T-helper 2 cell treated with Interferon-gamma antibody and Interleukin-4, amounts not matched to agents 5 μg/mL and 100 μg/mL, for 36 hours (primary cell): ENCODE data around the gene ERVK3-1.
"Not testable (repeated sequence)": the region's sequence is repeated elsewhere in the genome, so short reads cannot be mapped to it uniquely, and the experiment has no call there.

Source experiments
- DNase-seq: peaks from one replicate; pipeline ENCODE4 v3.0.0; 2021; ENCODE audit warnings: low spot score
- H3K27ac Mint-ChIP-seq: one replicate; pipeline ENCODE4 v1.8.0; 2021; ENCODE audit warnings: mild to moderate bottlenecking, mixed read lengths
- H3K27me3 Mint-ChIP-seq: one replicate; pipeline ENCODE4 v1.8.0; 2021; ENCODE audit warnings: low read depth, mixed read lengths
- H3K36me3 Mint-ChIP-seq: one replicate; pipeline ENCODE4 v1.8.0; 2021; ENCODE audit warnings: low read depth, mixed read lengths
- H3K4me1 Mint-ChIP-seq: one replicate; pipeline ENCODE4 v1.8.0; 2021; ENCODE audit warnings: low read depth, mixed read lengths
- H3K4me3 Mint-ChIP-seq: one replicate; pipeline ENCODE4 v1.8.0; 2022; ENCODE audit warnings: mild to moderate bottlenecking, moderate library complexity, mixed read lengths
- H3K9me3 Mint-ChIP-seq: one replicate; pipeline ENCODE4 v1.8.0; 2021; ENCODE audit warnings: mixed read lengths

Gene ERVK3-1, protein sequence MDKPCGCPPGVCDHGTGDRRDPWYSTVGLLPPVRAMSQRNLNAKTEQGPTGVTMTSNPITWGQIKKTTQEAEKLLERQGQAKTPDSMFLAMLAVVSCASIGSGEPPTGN

DNA sequence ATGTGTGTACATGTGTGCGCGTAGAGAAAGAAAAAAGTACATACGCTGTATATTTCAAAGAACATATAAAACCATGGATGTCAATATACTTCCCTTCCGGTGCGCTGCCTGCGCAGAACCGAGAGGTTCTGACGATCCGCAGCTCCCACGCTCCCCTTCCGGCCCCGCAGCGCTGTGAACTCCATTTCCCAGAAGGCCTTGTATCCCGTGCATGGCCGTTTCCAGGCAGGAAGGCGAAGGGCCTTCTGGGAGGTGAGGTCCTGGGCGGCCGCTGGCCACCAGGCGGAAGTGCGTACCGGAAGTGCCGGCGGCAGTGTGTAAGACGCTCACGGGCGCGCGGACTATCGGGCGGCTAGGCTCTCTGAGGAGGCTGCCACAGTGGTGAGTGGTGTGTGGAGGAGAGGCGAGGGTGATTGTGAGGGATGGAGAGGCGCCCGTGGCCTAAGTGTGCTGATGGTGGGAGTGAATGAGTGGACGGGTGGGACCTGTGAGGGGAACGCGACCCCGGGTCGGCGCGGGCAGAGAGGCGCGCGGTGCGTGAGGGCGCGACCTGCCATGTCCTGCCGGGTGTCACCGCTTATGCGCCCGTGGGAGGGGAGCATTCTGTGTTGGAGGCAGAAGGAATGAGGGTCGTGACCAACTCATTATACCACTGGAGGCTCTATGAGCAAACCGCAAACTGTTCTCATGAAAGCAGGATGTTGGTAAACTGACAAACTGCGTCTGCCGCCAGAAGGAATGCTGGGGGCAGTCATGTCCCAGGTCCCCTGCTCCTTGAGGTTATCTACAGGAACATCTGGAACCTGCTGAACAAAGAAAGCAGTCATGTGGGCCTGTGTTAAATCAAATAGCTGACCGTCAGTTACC lies at the start of gene ERVK3-1:
ERVK3-1 (plus strand) TSS at position 313 of the 867 bp plus-strand sequence. CDS start 6,792 bp downstream, outside the sequence.
- Mint-ChIP-seq H3K27me3 (no peaks in the 10 kb centered on the region), H3K27ac (peak within 1 kb of the TSS; percentile 97), H3K36me3 (peaks cover 85% of the 10 kb centered on the region), H3K4me3 (peak within 1 kb of the TSS; percentile 91), H3K4me1 (peaks cover 23% of the 10 kb centered on the region), H3K9me3 (peaks cover 30% of the 10 kb centered on the region)
- peak; percentile 96 for DNase-seq

DNA sequence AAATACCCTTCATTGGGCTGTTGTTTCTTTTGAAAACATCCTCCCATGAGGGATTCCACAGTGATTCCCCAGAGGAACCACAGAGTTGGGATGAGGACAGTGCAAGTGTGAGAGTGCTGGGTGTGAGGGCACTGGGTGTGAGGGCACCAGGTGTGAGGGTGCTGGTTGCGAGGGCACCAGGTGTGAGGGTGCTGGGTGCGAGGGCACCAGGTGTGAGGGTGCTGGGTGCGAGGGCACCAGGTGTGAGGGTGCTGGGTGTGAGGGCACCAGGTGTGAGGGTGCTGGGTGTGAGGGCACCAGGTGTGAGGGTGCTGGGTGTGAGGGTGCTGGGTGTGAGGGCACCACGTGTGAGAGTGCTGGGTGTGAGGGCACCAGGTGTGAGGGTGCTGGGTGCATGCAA lies 46.9 kb upstream of the ERVK3-1 start:
- not testable (repeated sequence) for H3K27ac Mint-ChIP-seq, H3K27me3 Mint-ChIP-seq, DNase-seq, H3K4me3 Mint-ChIP-seq, H3K4me1 Mint-ChIP-seq
- H3K9me3 Mint-ChIP-seq, result peaks cover 77% of the 10 kb centered on the region
- H3K36me3 Mint-ChIP-seq, result peaks cover 94% of the 10 kb centered on the region

DNA sequence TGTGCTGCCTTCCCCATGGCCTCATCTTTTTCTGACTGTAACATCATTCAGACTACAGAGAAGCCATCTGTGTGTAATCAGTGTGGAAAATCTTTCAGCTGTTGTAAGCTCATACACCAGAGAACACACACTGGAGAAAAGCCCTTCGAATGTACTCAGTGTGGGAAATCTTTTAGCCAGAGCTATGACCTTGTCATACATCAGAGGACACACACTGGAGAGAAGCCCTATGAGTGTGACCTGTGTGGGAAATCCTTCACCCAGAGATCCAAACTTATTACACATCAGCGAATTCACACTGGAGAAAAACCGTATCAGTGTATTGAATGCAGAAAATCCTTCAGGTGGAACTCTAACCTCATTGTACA lies 43.6 kb upstream of the ERVK3-1 start:
- H3K27ac Mint-ChIP-seq, result no peak overlapping the region
- peaks cover 59% of the 10 kb centered on the region for H3K9me3 Mint-ChIP-seq
- H3K27me3 Mint-ChIP-seq, result no peaks in the 10 kb centered on the region
- no peaks in the 10 kb centered on the region for H3K4me1 Mint-ChIP-seq
- H3K4me3 Mint-ChIP-seq, result no peak overlapping the region
- H3K36me3 Mint-ChIP-seq, result peaks cover 76% of the 10 kb centered on the region
- DNase-seq, result no peak

DNA sequence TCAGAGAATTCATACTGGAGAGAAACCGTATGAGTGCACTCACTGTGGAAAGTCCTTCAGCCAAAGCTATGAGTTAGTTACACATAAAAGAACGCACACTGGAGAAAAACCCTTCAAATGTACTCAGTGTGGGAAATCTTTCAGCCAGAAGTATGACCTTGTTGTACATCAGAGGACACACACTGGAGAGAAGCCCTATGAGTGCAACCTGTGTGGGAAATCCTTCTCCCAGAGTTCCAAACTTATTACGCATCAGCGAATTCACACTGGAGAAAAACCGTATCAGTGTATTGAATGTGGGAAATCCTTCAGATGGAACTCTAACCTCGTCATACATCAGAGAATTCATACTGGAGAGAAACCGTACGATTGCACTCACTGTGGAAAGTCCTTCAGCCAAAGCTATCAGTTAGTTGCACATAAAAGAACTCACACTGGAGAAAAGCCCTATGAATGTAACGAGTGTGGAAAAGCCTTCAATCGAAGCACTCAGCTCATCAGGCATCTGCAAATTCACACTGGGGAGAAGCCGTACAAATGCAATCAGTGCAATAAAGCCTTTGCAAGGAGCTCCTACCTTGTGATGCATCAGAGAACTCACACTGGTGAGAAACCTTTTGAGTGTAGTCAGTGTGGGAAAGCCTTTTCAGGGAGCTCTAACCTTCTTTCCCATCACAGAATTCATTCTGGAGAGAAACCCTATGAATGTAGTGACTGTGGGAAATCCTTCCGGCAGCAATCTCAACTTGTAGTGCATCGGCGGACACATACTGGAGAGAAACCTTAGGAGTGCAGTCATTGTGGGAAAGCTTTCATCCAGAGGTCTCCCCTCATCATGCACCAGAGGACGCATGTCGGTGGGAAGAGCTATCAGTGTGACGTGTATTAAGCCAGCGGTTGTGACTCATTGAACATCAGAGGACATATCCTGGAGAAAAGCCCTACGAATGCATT lies 42.9 kb upstream of the ERVK3-1 start:
- Mint-ChIP-seq H3K4me3 (no peak overlapping the region), H3K27me3 (no peaks in the 10 kb centered on the region), H3K27ac (no peak overlapping the region), H3K4me1 (no peaks in the 10 kb centered on the region), H3K36me3 (peaks cover 73% of the 10 kb centered on the region), H3K9me3 (peaks cover 55% of the 10 kb centered on the region)
- no peak for DNase-seq

DNA sequence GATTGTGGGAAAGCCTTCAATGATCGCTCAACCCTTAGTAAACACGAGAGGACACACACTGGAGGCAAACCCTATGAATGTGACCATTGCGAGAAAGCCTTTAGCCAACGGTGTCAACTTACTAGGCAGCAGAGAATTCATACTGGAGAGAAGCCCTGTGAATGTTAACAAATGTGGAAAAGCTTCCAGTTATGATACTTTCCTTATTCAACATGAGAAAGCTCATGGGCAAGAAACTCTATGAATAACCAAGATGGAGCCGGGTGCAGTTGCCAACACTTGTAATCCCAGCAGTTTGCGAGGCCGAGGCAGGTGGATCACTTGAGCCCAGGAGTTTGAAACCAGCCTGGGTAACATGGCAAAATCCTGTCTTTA lies 42.3 kb upstream of the ERVK3-1 start:
- peaks cover 67% of the 10 kb centered on the region for H3K36me3 Mint-ChIP-seq
- no peak overlapping the region for H3K4me3 Mint-ChIP-seq
- H3K27me3 Mint-ChIP-seq, result no peaks in the 10 kb centered on the region
- H3K4me1 Mint-ChIP-seq, result no peaks in the 10 kb centered on the region
- no peak overlapping the region for H3K27ac Mint-ChIP-seq
- no peak for DNase-seq
- H3K9me3 Mint-ChIP-seq, result peaks cover 48% of the 10 kb centered on the region

DNA sequence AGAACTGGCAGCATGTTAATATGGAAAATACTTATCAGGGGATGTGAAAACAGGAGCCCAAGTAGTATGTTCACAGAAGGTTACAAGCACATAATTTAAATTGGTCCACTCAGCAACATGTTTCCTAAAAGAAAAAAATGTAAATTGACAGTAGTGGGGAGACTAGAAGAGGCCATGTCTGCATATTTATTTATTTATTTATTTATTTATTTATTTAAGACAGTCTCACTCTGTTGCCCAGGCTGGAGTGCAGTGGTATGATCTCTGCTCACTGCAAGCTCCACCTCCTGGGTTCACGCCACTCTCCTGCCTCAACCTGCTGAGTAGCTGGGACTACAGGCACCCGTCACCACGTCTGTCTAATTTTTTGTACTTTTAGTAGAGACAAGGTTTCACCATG lies 40.1 kb upstream of the ERVK3-1 start:
- no peak overlapping the region for H3K4me3 Mint-ChIP-seq
- peaks cover 45% of the 10 kb centered on the region for H3K9me3 Mint-ChIP-seq
- no peak overlapping the region for H3K27ac Mint-ChIP-seq
- peaks cover 56% of the 10 kb centered on the region for H3K36me3 Mint-ChIP-seq
- no peaks in the 10 kb centered on the region for H3K4me1 Mint-ChIP-seq
- no peaks in the 10 kb centered on the region for H3K27me3 Mint-ChIP-seq
- DNase-seq, result no peak

DNA sequence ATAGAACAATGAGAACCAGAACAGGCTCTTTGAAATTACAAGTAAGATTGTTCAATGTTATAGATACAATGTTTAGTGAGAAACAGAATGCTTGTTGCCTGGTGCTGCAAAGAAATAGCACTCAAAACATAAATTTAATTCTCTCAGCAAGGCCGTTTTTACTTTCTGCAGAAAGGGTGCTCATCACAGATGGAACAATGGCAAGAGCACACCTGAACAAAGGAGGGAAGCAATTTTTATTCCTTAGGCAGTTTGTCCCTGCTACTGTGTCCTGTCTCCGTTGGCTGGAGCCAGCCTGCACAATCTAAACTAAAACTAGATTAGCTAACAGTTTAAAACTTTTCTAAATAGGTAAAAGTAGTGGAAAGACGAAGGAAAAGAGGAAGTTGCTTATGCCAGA lies 36.8 kb upstream of the ERVK3-1 start:
- DNase-seq, result no peak
- Mint-ChIP-seq H3K27me3 (no peaks in the 10 kb centered on the region), H3K9me3 (peaks cover 25% of the 10 kb centered on the region), H3K27ac (no peak overlapping the region), H3K4me3 (no peak overlapping the region), H3K4me1 (no peaks in the 10 kb centered on the region), H3K36me3 (peaks cover 53% of the 10 kb centered on the region)

DNA sequence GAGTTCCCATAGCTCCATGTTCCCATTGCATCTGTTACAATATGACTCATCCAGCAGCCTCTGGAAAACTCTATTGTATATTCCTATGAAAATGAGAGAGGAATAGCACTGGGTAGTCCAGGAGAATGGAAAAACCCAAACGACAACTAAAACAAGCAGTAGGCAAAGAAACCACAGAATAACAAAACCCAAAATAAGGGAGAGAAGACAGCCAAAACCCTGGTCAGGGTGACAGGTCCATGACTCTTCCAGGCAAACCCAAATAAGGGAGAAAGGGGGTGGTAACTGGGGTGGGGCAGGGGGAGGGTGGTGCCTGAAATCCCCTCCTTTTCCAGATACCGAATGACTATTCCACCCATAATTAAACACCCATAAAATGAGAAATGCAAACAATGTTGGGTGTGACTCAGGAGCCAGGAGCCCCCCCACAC lies 30.4 kb upstream of the ERVK3-1 start:
- no peak overlapping the region for H3K27ac Mint-ChIP-seq
- peaks cover 4% of the 10 kb centered on the region for H3K4me1 Mint-ChIP-seq
- no peak for DNase-seq
- H3K36me3 Mint-ChIP-seq, result peaks cover 76% of the 10 kb centered on the region
- H3K9me3 Mint-ChIP-seq, result peaks cover 36% of the 10 kb centered on the region
- H3K4me3 Mint-ChIP-seq, result no peak overlapping the region
- no peaks in the 10 kb centered on the region for H3K27me3 Mint-ChIP-seq

DNA sequence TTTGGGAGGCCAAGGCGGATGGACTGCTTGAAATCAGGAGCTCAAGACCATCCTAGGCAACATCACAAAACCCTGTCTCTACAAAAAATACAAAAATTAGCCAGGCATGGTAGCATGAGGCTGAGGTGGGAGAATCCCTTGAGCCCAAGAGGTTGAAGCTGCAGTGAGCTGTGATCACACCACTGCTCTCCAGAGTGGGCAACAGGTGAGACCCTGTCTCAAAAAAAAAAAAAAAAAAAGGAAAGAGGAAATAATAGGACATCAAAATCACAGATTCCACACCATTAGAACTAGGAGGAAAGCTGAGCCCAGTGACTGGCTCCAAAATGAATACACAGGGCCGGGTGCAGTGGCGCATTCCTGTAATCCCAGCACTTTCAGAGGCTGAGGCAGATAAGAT lies 29.6 kb upstream of the ERVK3-1 start:
- Mint-ChIP-seq H3K27ac (no peak overlapping the region), H3K4me1 (peaks cover 12% of the 10 kb centered on the region), H3K27me3 (no peaks in the 10 kb centered on the region), H3K4me3 (no peak overlapping the region), H3K36me3 (peaks cover 78% of the 10 kb centered on the region), H3K9me3 (peaks cover 36% of the 10 kb centered on the region)
- DNase-seq, result no peak

DNA sequence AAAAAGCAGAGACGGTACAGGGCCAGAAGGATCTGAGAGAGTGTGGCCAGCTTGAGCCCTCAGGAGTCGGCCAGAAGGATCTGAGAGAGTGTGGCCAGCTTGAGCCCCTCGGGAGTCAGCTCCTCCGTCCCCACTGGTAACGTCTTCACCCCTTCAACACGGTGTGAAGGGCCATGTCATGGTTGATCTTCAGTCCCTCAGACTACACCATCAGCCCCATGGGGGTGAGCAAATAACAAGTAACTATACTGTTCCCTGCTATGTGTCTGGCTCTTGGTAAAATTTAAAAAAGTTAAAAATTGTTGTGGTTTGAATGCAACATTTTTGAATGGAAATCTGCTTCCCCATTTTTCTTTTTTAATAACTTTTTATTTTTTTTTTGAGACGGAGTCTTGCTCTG lies 28.0 kb upstream of the ERVK3-1 start:
- peak overlapping the region; percentile 14 for H3K4me3 Mint-ChIP-seq
- peaks cover 18% of the 10 kb centered on the region for H3K4me1 Mint-ChIP-seq
- no peak overlapping the region for H3K27ac Mint-ChIP-seq
- peaks cover 76% of the 10 kb centered on the region for H3K36me3 Mint-ChIP-seq
- peaks cover 41% of the 10 kb centered on the region for H3K9me3 Mint-ChIP-seq
- no peaks in the 10 kb centered on the region for H3K27me3 Mint-ChIP-seq
- DNase-seq, result no peak

DNA sequence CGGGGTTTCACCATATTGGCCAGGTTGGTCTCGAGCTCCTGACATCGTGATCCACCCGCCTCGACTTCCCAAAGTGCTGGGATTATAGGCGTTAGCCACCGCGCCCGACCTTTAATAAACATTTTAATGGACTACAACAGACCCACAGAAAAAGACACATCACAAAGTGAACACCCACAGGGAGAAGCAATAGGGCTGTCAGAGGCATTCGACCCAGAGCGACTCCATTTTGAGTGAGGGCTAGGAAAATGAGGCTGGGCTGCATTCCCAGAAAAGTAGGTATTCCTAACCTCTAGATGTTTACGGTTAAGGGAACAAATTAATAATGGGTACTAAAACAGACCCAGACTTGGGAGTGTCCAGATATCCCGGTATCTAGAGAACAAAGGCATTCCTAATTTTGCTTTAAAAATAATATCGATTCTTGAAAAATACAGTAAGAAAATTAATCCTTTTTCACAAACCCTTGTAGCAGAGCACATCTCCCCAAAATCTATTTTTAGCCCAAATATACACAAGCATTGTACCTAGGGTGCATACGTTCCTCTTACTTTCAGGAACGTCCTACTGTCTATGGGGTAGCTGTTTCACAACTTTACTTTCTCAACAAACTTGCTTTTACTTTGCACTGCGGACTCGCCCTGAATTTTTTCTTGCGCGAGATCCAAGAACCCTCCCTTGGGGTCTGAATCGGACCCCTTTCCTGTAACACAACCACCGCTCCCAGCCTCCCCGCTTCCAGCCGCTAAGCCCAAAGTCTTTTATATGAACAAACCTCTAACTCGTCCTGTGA lies 27.2 kb upstream of the ERVK3-1 start:
- DNase-seq, result no peak
- Mint-ChIP-seq H3K4me1 (peaks cover 18% of the 10 kb centered on the region), H3K27ac (peak overlapping the region; percentile 90), H3K27me3 (no peaks in the 10 kb centered on the region), H3K36me3 (peaks cover 72% of the 10 kb centered on the region), H3K9me3 (peaks cover 41% of the 10 kb centered on the region), H3K4me3 (peak overlapping the region; percentile 88)

DNA sequence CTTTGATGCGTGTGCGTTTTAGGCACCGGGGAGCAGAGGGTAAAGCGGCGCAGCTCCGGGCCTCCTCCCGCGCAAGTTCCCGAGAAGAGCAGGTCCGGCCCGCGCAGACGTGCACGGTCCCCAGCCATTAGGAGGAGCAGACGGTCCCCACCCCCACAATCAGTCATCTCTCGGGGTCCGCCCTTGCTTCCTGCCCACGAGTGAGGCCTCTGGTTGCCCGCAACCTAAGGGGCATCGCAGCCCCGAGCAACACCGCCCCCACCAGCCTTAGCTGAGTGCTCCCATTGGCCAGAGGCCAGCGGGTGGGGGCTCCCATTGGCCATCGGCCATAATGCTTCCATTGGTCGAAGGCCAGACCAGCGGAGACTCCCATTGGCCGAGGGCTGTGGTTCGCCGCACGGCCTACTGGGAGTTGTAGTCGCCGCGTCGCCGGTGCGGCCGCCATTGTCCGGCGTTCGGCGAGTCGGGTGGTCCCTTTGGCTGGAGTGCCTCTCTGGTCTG lies 26.6 kb upstream of the ERVK3-1 start, which contains the start of gene ZNF8:
ZNF8 (plus strand) TSS at position 415 of the 501 bp plus-strand sequence. CDS start 127 bp downstream, outside the sequence.
- peaks cover 18% of the 10 kb centered on the region for H3K4me1 Mint-ChIP-seq
- peaks cover 71% of the 10 kb centered on the region for H3K36me3 Mint-ChIP-seq
- H3K9me3 Mint-ChIP-seq, result peaks cover 41% of the 10 kb centered on the region
- H3K27me3 Mint-ChIP-seq, result no peaks in the 10 kb centered on the region
- peak within 1 kb of the TSS; percentile 88 for H3K4me3 Mint-ChIP-seq
- DNase-seq, result peak; percentile 99
- H3K27ac Mint-ChIP-seq, result peak within 1 kb of the TSS; percentile 90
